Caco-2 (cell line): Measurements from ENCODE around the gene DPP10. TPM values are rescaled to one million over a fixed set of nuclear protein-coding genes. Genes with fewer than 3 reads are reported as not detected.

ENCODE experiments used
- BruUV-seq: library from RNA; stranded (reverse); fragments of 400-500 nt; replicated peaks from 2 replicates; lab custom pipeline; 2021; lab: Mats Ljungman, UMichigan
- CTCF ChIA-PET: fragments of 300-600 bp; sonication (Branson Sonifier 250); formaldehyde crosslinking; loops from one replicate; lab custom pipeline; 2022; ENCODE audit warnings: antibody characterized with exemption; lab: Charles Lee
- POLR2A ChIA-PET: fragments of 300-600 bp; sonication (Branson Sonifier 250); formaldehyde crosslinking; loops from one replicate; lab custom pipeline; 2022; ENCODE audit warnings: antibody characterized with exemption; lab: Charles Lee
- DNase-seq, 2 experiments: peaks; one replicate each; pipeline versions ENCODE4 v3.0.0 to v3.0.0-alpha.2; 2020 to 2022
- H3K27me3 ChIP-seq: replicated peaks from 2 replicates; pipeline ENCODE4 v1.6.0; 2011; ENCODE audit warnings: low read length; ENCODE audit not compliant: control insufficient read depth, insufficient read depth
- H3K36me3 ChIP-seq: 2 replicates; pipeline ENCODE4 v1.5.1; 2011; ENCODE audit warnings: low read length; ENCODE audit not compliant: control insufficient read depth, insufficient read depth
- H3K4me1 ChIP-seq: fragments of 250-450 bp; sonication (Bioruptor Pico); 2 replicates; pipeline ENCODE4 v1.5.1; 2020; ENCODE audit warnings: mild to moderate bottlenecking
- H3K4me3 ChIP-seq: 2 replicates; pipeline ENCODE4 v1.5.1; 2011; ENCODE audit warnings: low read depth, mild to moderate bottlenecking, control low read depth, low read length
- H3K9me3 ChIP-seq: fragments of 250-450 bp; sonication (Bioruptor Pico); 2 replicates; pipeline ENCODE4 v1.5.1; 2020; ENCODE audit warnings: mild to moderate bottlenecking, moderate library complexity
- H3K27ac Mint-ChIP-seq: one replicate; pipeline ENCODE4 v1.8.0; 2022; ENCODE audit warnings: mixed read lengths; ENCODE audit not compliant: unreplicated experiment
- H3K27me3 Mint-ChIP-seq: one replicate; pipeline ENCODE4 v1.8.0; 2022; ENCODE audit warnings: mixed read lengths; ENCODE audit not compliant: insufficient read depth, unreplicated experiment
- H3K36me3 Mint-ChIP-seq: one replicate; pipeline ENCODE4 v1.8.0; 2022; ENCODE audit warnings: mild to moderate bottlenecking, mixed read lengths; ENCODE audit not compliant: insufficient read depth, unreplicated experiment
- H3K4me1 Mint-ChIP-seq: one replicate; pipeline ENCODE4 v1.8.0; 2022; ENCODE audit warnings: low read depth, mixed read lengths; ENCODE audit not compliant: unreplicated experiment
- H3K4me3 Mint-ChIP-seq: one replicate; pipeline ENCODE4 v1.8.0; 2022; ENCODE audit warnings: mild to moderate bottlenecking, moderate library complexity, mixed read lengths; ENCODE audit not compliant: unreplicated experiment
- H3K9me3 Mint-ChIP-seq: one replicate; pipeline ENCODE4 v1.8.0; 2022; ENCODE audit warnings: mixed read lengths; ENCODE audit not compliant: unreplicated experiment
- CTCF ChIP-seq, 2 experiments: fragments of 200-600 bp in 1 of 2; IDR thresholded peaks; 1 replicate in 1 of 2; 2 replicates in 1 of 2; pipeline versions ENCODE4 v1.5.1 to v1.8.0; 2011 to 2022; ENCODE audit warnings: antibody characterized with exemption in 1 of 2, control low read depth in 1 of 2, inconsistent platforms in 1 of 2, low read depth in 1 of 2, low read length in 1 of 2, mild to moderate bottlenecking in 1 of 2, moderate library complexity in 1 of 2; ENCODE audit not compliant: insufficient read depth in 1 of 2, severe bottlenecking in 1 of 2, unreplicated experiment in 1 of 2
- intact Hi-C: fragments of 100-400 bp; cut with micrococcal nuclease; formaldehyde crosslinking; loops from one replicate; pipeline ENCODE4 v1.10.0; 2022; ENCODE audit not compliant: unreplicated experiment
- total RNA-seq: library from RNA; stranded (reverse); gene quantifications from 2 replicates; pipeline ENCODE4 v1.2.3, GENCODE V29; 2022

The DPP10 gene
- total RNA-seq, 1 experiment from 2014 or later, result not detected

GRCh38 chr2:114752425-114752824 is 310.0 kb downstream of the DPP10 start:
- intact Hi-C loops, result no loop called here
- Mint-ChIP-seq H3K4me3 (no peak overlapping the region), H3K36me3 (no peaks in the 10 kb centered on the region), H3K4me1 (no peaks in the 10 kb centered on the region), H3K27ac (no peak overlapping the region), H3K9me3 (no peaks in the 10 kb centered on the region), H3K27me3 (peaks cover 3% of the 10 kb centered on the region)
- H3K9me3 ChIP-seq, result no peaks in the 10 kb centered on the region
- H3K27me3 ChIP-seq, result no peaks in the 10 kb centered on the region
- no peaks in the 10 kb centered on the region for H3K36me3 ChIP-seq
- no peak for DNase-seq
- no TSS peak for BruUV-seq
- POLR2A ChIA-PET, result no interaction called here
- H3K4me3 ChIP-seq, result no peak overlapping the region
- CTCF ChIA-PET, result no interaction called here
- no peaks in the 10 kb centered on the region for H3K4me1 ChIP-seq
- no peak for TF ChIP-seq CTCF (IDR thresholded peaks at IDR 0.05; ENCODE audit: insufficient read depth in 1 of 2, low read depth in 1 of 2, low read length in 1 of 2, severe bottlenecking in 1 of 2, unreplicated experiment in 1 of 2)

- Mint-ChIP-seq H3K9me3 (no peaks in the 10 kb centered on the region), H3K36me3 (no peaks in the 10 kb centered on the region), H3K4me3 (no peak overlapping the region), H3K27me3 (peaks cover 3% of the 10 kb centered on the region), H3K4me1 (no peaks in the 10 kb centered on the region), H3K27ac (no peak overlapping the region)
- CTCF ChIA-PET, result no interaction called here
- no TSS peak for BruUV-seq
- H3K4me1 ChIP-seq, result no peaks in the 10 kb centered on the region
- no peak overlapping the region for H3K4me3 ChIP-seq
- no peaks in the 10 kb centered on the region for H3K36me3 ChIP-seq
- DNase-seq, result no peak
- no peak for TF ChIP-seq CTCF (IDR thresholded peaks at IDR 0.05; ENCODE audit: insufficient read depth in 1 of 2, low read depth in 1 of 2, low read length in 1 of 2, severe bottlenecking in 1 of 2, unreplicated experiment in 1 of 2)
- H3K27me3 ChIP-seq, result no peaks in the 10 kb centered on the region
- POLR2A ChIA-PET, result no interaction called here
- intact Hi-C loops, result no loop called here
- H3K9me3 ChIP-seq, result no peaks in the 10 kb centered on the region
Observed at GRCh38 chr2:114753145-114753544, 310.7 kb downstream of the DPP10 start.

- no peak overlapping the region for H3K27ac Mint-ChIP-seq
- Histone ChIP-seq H3K9me3 (no peaks in the 10 kb centered on the region), H3K36me3 (no peaks in the 10 kb centered on the region), H3K4me3 (no peak overlapping the region), H3K4me1 (no peaks in the 10 kb centered on the region), H3K27me3 (no peaks in the 10 kb centered on the region)
- H3K9me3 Mint-ChIP-seq, result no peaks in the 10 kb centered on the region
- DNase-seq, result no peak
- no peaks in the 10 kb centered on the region for H3K36me3 Mint-ChIP-seq
- ChIA-PET POLR2A (no interaction called here), CTCF (no interaction called here)
- intact Hi-C loops, result no loop called here
- H3K4me1 Mint-ChIP-seq, result no peaks in the 10 kb centered on the region
- BruUV-seq, result no TSS peak
- peaks cover under 1% of the 10 kb centered on the region for H3K27me3 Mint-ChIP-seq
- H3K4me3 Mint-ChIP-seq, result no peak overlapping the region
- TF ChIP-seq CTCF (IDR thresholded peaks at IDR 0.05; ENCODE audit: insufficient read depth in 1 of 2, low read depth in 1 of 2, low read length in 1 of 2, severe bottlenecking in 1 of 2, unreplicated experiment in 1 of 2), result no peak
Observed at GRCh38 chr2:114754907-114755563, 312.6 kb downstream of the DPP10 start.
